CD4-positive, alpha-beta T cell (primary cell): Measurements from ENCODE around the gene COL24A1. TPM values are rescaled to one million over a fixed set of nuclear protein-coding genes. Genes with fewer than 3 reads are reported as not detected.

Experiments used
- ATAC-seq: fragments of 200-7000 bp; cut with Tn5 transposase; one replicate; pipeline ENCODE4 v1.10.0; 2022; ENCODE audit warnings: mild to moderate bottlenecking; ENCODE audit not compliant: poor library complexity
- CTCF ChIA-PET: fragments of 350-600 bp; sonication (Branson Sonifier 250); formaldehyde crosslinking; loops from one replicate; lab custom pipeline; 2021; ENCODE audit warnings: antibody characterized with exemption, inconsistent platforms; lab: Charles Lee
- POLR2A ChIA-PET: fragments of 350-600 bp; sonication (Branson Sonifier 250); formaldehyde crosslinking; loops from one replicate; lab custom pipeline; 2021; ENCODE audit warnings: antibody characterized with exemption, inconsistent platforms; lab: Charles Lee
- DNase-seq, 14 experiments: peaks; one replicate each; pipeline ENCODE4 v3.0.0-alpha.2; 2013 to 2020; ENCODE audit warnings: mixed read lengths in 2 of 14
- H3K27ac ChIP-seq, 2 donors: one replicate each; pipeline versions ENCODE4 v1.5.1 to v1.7.0; 2013; ENCODE audit warnings: low read length in 2 of 2, low read depth in 1 of 2, mild to moderate bottlenecking in 1 of 2
- H3K27me3 ChIP-seq, 2 experiments: 1 replicate in 1 of 2; 2 replicates in 1 of 2; pipeline versions ENCODE4 v1.6.1 to v1.7.0; 2013; ENCODE audit warnings: low read length in 2 of 2, control low read depth in 1 of 2, mild to moderate bottlenecking in 1 of 2, moderate library complexity in 1 of 2; ENCODE audit not compliant: insufficient read depth in 2 of 2, control insufficient read depth in 1 of 2
- H3K36me3 ChIP-seq: one replicate; pipeline ENCODE4 v1.6.1; 2013; ENCODE audit warnings: low read length, control low read depth; ENCODE audit not compliant: insufficient read depth
- H3K4me1 ChIP-seq: one replicate; pipeline ENCODE4 v1.6.1; 2013; ENCODE audit warnings: low read length, control low read depth; ENCODE audit not compliant: insufficient read depth
- H3K4me3 ChIP-seq: one replicate; pipeline ENCODE4 v1.5.1; 2013; ENCODE audit warnings: mild to moderate bottlenecking, low read length, moderate library complexity
- H3K9me3 ChIP-seq, 2 experiments: 1 replicate in 1 of 2; 2 replicates in 1 of 2; pipeline versions ENCODE4 v1.6.1 to v1.7.0; 2013; ENCODE audit warnings: low read length in 2 of 2, mild to moderate bottlenecking in 2 of 2, control low read depth in 1 of 2, moderate library complexity in 1 of 2; ENCODE audit not compliant: control insufficient read depth in 1 of 2, insufficient read depth in 1 of 2
- H3K27ac Mint-ChIP-seq: one replicate; pipeline ENCODE4 v1.8.0; 2020; ENCODE audit warnings: mixed read lengths
- H3K27me3 Mint-ChIP-seq: one replicate; pipeline ENCODE4 v1.8.0; 2021; ENCODE audit warnings: mixed read lengths
- H3K36me3 Mint-ChIP-seq: one replicate; pipeline ENCODE4 v1.8.0; 2021; ENCODE audit warnings: low read depth, mixed read lengths
- H3K4me1 Mint-ChIP-seq: one replicate; pipeline ENCODE4 v1.8.0; 2021; ENCODE audit warnings: low read depth, mixed read lengths
- H3K4me3 Mint-ChIP-seq: one replicate; pipeline ENCODE4 v1.8.0; 2020; ENCODE audit warnings: mild to moderate bottlenecking, mixed read lengths
- H3K9me3 Mint-ChIP-seq: one replicate; pipeline ENCODE4 v1.8.0; 2020; ENCODE audit warnings: mixed read lengths
- CTCF ChIP-seq: fragments of 200-600 bp; IDR thresholded peaks from one replicate; pipeline ENCODE4 v1.8.0; 2022; ENCODE audit warnings: antibody characterized with exemption, mild to moderate bottlenecking
- intact Hi-C, 2 experiments: fragments of 100-400 bp; cut with DNase I in 1 of 2; cut with micrococcal nuclease in 1 of 2; formaldehyde crosslinking; loops; one replicate each; pipeline versions ENCODE4 v1.15.1 to v1.9.0; 2023 to 2025; cut with DNase I, micrococcal nuclease
- total RNA-seq, 174 experiments: library from RNA in 2 of 174; stranded (reverse) in 2 of 174; gene quantifications; one replicate each; pipeline ENCODE4 v1.2.3 and lab custom pipeline; 2021 to 2026

The COL24A1 gene
- total RNA-seq, 2 experiments from 2014 or later, result 0.25 TPM; not detected in 1

- Mint-ChIP-seq H3K9me3 (no peaks in the 10 kb centered on the region), H3K36me3 (no peaks in the 10 kb centered on the region), H3K4me1 (peaks cover 4% of the 10 kb centered on the region), H3K27ac (no peak overlapping the region), H3K27me3 (peaks cover 35% of the 10 kb centered on the region), H3K4me3 (no peak overlapping the region)
- intact Hi-C loops, result no loop called here
- H3K27me3 ChIP-seq, result peaks cover 27 to 39% of the 10 kb centered on the region in 2 experiments
- H3K36me3 ChIP-seq, result no peaks in the 10 kb centered on the region
- POLR2A ChIA-PET, result no interaction called here
- CTCF ChIA-PET, result no interaction called here
- no peak overlapping the region for H3K27ac ChIP-seq
- H3K4me3 ChIP-seq, result no peak overlapping the region
- H3K4me1 ChIP-seq, result peaks cover 2% of the 10 kb centered on the region
- no peak for TF ChIP-seq CTCF
- no peak for ATAC-seq
- peak in 1 of 14 experiments; percentile 13 for DNase-seq
- peaks cover 0 to 23% of the 10 kb centered on the region in 2 experiments for H3K9me3 ChIP-seq
Observed at GRCh38 chr1:86155051-86155806, 1.3 kb downstream of the COL24A1 start.

GRCh38 chr1:86154571-86155050, 2.0 kb downstream of the COL24A1 start:
- Histone ChIP-seq H3K36me3 (no peaks in the 10 kb centered on the region), H3K4me1 (peaks cover 2% of the 10 kb centered on the region), H3K27ac (no peak overlapping the region), H3K27me3 (peaks cover 27 to 39% of the 10 kb centered on the region in 2 experiments), H3K9me3 (peaks cover 0 to 23% of the 10 kb centered on the region in 2 experiments), H3K4me3 (no peak overlapping the region)
- peaks cover 35% of the 10 kb centered on the region for H3K27me3 Mint-ChIP-seq
- CTCF ChIA-PET, result no interaction called here
- no peak overlapping the region for H3K27ac Mint-ChIP-seq
- no peaks in the 10 kb centered on the region for H3K9me3 Mint-ChIP-seq
- no peak for TF ChIP-seq CTCF
- no peak for ATAC-seq
- intact Hi-C loops, result no loop called here
- H3K36me3 Mint-ChIP-seq, result no peaks in the 10 kb centered on the region
- peak in 1 of 14 experiments; percentile 9 for DNase-seq
- no peak overlapping the region for H3K4me3 Mint-ChIP-seq
- peaks cover 4% of the 10 kb centered on the region for H3K4me1 Mint-ChIP-seq
- POLR2A ChIA-PET, result no interaction called here

GRCh38 chr1:86153836-86154235, 2.7 kb downstream of the COL24A1 start:
- Histone ChIP-seq H3K27me3 (peaks cover 27 to 39% of the 10 kb centered on the region in 2 experiments), H3K4me1 (peaks cover 2% of the 10 kb centered on the region), H3K4me3 (no peak overlapping the region), H3K9me3 (peaks cover 0 to 23% of the 10 kb centered on the region in 2 experiments), H3K36me3 (no peaks in the 10 kb centered on the region), H3K27ac (no peak overlapping the region)
- Mint-ChIP-seq H3K4me3 (no peak overlapping the region), H3K4me1 (peaks cover 4% of the 10 kb centered on the region), H3K9me3 (no peaks in the 10 kb centered on the region), H3K27ac (no peak overlapping the region), H3K36me3 (no peaks in the 10 kb centered on the region), H3K27me3 (peaks cover 35% of the 10 kb centered on the region)
- intact Hi-C loops, result no loop called here
- no peak for ATAC-seq
- ChIA-PET CTCF (no interaction called here), POLR2A (no interaction called here)
- no peak for DNase-seq
- TF ChIP-seq CTCF, result no peak
